Measurements from ENCODE around the gene PLLP. TPM values are rescaled to one million over a fixed set of nuclear protein-coding genes. Genes with fewer than 3 reads are reported as not detected.

Gene PLLP
- total RNA-seq, 2 experiments from 2014 or later: 0.25 to 0.41 TPM

GRCh38 chr16:57226701-57227621 is 57.5 kb downstream of the PLLP start:
- Mint-ChIP-seq H3K4me1 (ENCODE audit: low read depth) (no peaks in the 10 kb centered on the region), H3K36me3 (ENCODE audit: low read depth) (peaks cover 21% of the 10 kb centered on the region), H3K9me3 (no peaks in the 10 kb centered on the region), H3K27ac (no peak overlapping the region), H3K27me3 (ENCODE audit: low read depth) (no peaks in the 10 kb centered on the region), H3K4me3 (no peak overlapping the region)
- CTCF ChIA-PET: no interaction called here
- DNase-seq: no peak
- intact Hi-C loops (cut with micrococcal nuclease): loop anchor here (5.0 kb wide), 1 partner anchor 35 kb away; no protein-coding TSS in a partner anchor

GRCh38 chr16:57225978-57226377 is 58.5 kb downstream of the PLLP start:
- Mint-ChIP-seq H3K4me1 (ENCODE audit: low read depth) (no peaks in the 10 kb centered on the region), H3K27ac (no peak overlapping the region), H3K36me3 (ENCODE audit: low read depth) (peaks cover 22% of the 10 kb centered on the region), H3K27me3 (ENCODE audit: low read depth) (no peaks in the 10 kb centered on the region), H3K4me3 (no peak overlapping the region), H3K9me3 (no peaks in the 10 kb centered on the region)
- no peak for DNase-seq
- intact Hi-C loops (cut with micrococcal nuclease): loop anchor here (5.0 kb wide), 1 partner anchor 34 kb away; no protein-coding TSS in a partner anchor
- CTCF ChIA-PET: no interaction called here

- no peak for DNase-seq
- Mint-ChIP-seq H3K27ac (no peak overlapping the region), H3K27me3 (ENCODE audit: low read depth) (no peaks in the 10 kb centered on the region), H3K4me1 (ENCODE audit: low read depth) (no peaks in the 10 kb centered on the region), H3K36me3 (ENCODE audit: low read depth) (peaks cover 24% of the 10 kb centered on the region), H3K9me3 (no peaks in the 10 kb centered on the region), H3K4me3 (no peak overlapping the region)
- intact Hi-C loops (cut with micrococcal nuclease): loop anchor here (5.0 kb wide), 1 partner anchor 32 kb away; no protein-coding TSS in a partner anchor
- CTCF ChIA-PET: interaction anchor here (0.6 to 1.0 kb wide), 2 partner anchors 11 to 77 kb away, joined by 3 to 5 read pairs; no protein-coding TSS in a partner anchor
Observed at GRCh38 chr16:57224651-57225335, 59.7 kb downstream of the PLLP start.

- no peak overlapping the region for H3K4me3 Mint-ChIP-seq
- H3K9me3 Mint-ChIP-seq: peaks cover 3% of the 10 kb centered on the region
- intact Hi-C loops (cut with micrococcal nuclease): no loop called here
- H3K27ac Mint-ChIP-seq: no peak overlapping the region
- DNase-seq: no peak
- CTCF ChIA-PET: no interaction called here
- no peaks in the 10 kb centered on the region for H3K27me3 Mint-ChIP-seq (ENCODE audit: low read depth)
- peaks cover 34% of the 10 kb centered on the region for H3K36me3 Mint-ChIP-seq (ENCODE audit: low read depth)
- no peaks in the 10 kb centered on the region for H3K4me1 Mint-ChIP-seq (ENCODE audit: low read depth)
Observed at GRCh38 chr16:57223057-57223456, 61.4 kb downstream of the PLLP start.

DNA sequence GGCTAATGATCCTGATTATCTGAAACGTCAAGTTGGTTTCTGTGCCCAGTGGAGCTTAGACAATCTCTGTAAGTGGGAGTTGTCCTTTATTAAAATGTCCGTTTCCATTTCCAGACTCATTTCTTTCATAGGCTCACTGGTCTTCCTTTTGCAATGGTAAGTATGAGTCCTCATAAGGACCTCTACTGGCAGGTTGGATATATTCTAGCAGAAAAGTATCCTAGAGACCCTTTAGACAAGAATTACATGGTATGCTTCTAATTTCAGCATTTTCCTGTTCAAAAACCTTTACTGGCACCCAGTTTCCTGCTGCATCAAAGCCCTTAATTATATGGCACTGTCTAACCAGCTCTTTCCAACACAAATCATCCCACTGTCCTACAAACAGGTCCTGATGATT is 67.5 kb downstream of the PLLP start:
- H3K4me1 Mint-ChIP-seq (ENCODE audit: low read depth): no peaks in the 10 kb centered on the region
- H3K27ac Mint-ChIP-seq: no peak overlapping the region
- H3K27me3 Mint-ChIP-seq (ENCODE audit: low read depth): no peaks in the 10 kb centered on the region
- CTCF ChIA-PET: no interaction called here
- H3K9me3 Mint-ChIP-seq: peaks cover 21% of the 10 kb centered on the region
- H3K36me3 Mint-ChIP-seq (ENCODE audit: low read depth): peaks cover 74% of the 10 kb centered on the region
- H3K4me3 Mint-ChIP-seq: no peak overlapping the region
- DNase-seq: no peak
- intact Hi-C loops (cut with micrococcal nuclease): no loop called here

DNA sequence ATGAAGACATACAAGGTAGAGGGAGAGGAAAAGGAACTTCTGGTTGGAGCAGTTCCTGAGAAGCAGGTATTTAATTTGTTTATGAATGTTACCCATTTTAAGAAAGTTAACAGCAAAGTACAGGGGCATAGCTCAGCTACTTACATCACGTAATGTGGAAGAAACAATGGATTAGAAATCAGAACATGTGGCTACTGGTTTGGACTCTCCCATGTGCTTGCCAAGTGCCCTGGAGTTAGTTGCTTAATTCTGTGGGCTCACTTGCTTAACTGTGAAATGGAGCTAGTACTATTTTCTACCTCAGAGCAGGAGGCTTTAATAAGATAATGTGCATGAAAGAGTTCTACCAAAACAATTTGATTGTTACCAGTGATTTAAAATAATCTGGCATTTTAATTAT is 71.0 kb downstream of the PLLP start:
- peaks cover 21% of the 10 kb centered on the region for H3K9me3 Mint-ChIP-seq

DNA sequence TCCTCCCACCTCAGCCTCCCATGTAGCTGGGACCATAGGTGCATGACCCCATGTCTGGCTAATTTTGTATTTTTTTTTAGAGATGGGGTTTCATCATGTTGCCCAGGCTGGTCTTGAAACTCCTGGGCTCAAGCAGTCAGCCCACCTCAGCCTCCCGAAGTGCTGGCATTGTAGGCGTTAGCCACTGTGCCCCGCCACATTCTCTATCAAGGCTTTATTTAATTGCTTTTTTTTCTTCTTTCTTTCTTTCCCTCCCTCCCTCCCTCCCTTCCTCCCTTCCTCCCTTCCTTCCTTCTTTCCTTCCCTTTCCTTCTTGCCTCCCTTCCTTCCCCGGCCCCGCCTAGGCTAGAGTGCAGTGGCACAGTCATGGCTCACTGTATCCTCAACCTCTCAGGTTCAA is 74.7 kb downstream of the PLLP start:
- no peak for DNase-seq
- intact Hi-C loops (cut with micrococcal nuclease): no loop called here
- CTCF ChIA-PET: interaction anchor here (0.6 kb wide), 1 partner anchor 89 kb away, joined by 3 read pairs; no protein-coding TSS in a partner anchor
- H3K9me3 Mint-ChIP-seq: peaks cover under 1% of the 10 kb centered on the region
- H3K4me3 Mint-ChIP-seq: no peak overlapping the region
- H3K27me3 Mint-ChIP-seq (ENCODE audit: low read depth): no peaks in the 10 kb centered on the region
- H3K36me3 Mint-ChIP-seq (ENCODE audit: low read depth): peaks cover 51% of the 10 kb centered on the region
- no peaks in the 10 kb centered on the region for H3K4me1 Mint-ChIP-seq (ENCODE audit: low read depth)
- H3K27ac Mint-ChIP-seq: no peak overlapping the region

More for the DNA sequence above, 71.0 kb downstream of the PLLP start:
- peaks cover 66% of the 10 kb centered on the region for H3K36me3 Mint-ChIP-seq (ENCODE audit: low read depth)
- no peak overlapping the region for H3K4me3 Mint-ChIP-seq
- H3K27ac Mint-ChIP-seq: no peak overlapping the region
- H3K27me3 Mint-ChIP-seq (ENCODE audit: low read depth): no peaks in the 10 kb centered on the region
- DNase-seq: no peak
- intact Hi-C loops (cut with micrococcal nuclease): no loop called here
- CTCF ChIA-PET: interaction anchor here (0.8 to 1.4 kb wide), 2 partner anchors 206 to 228 kb away, joined by 3 read pairs; no protein-coding TSS in a partner anchor
- no peaks in the 10 kb centered on the region for H3K4me1 Mint-ChIP-seq (ENCODE audit: low read depth)

DNA sequence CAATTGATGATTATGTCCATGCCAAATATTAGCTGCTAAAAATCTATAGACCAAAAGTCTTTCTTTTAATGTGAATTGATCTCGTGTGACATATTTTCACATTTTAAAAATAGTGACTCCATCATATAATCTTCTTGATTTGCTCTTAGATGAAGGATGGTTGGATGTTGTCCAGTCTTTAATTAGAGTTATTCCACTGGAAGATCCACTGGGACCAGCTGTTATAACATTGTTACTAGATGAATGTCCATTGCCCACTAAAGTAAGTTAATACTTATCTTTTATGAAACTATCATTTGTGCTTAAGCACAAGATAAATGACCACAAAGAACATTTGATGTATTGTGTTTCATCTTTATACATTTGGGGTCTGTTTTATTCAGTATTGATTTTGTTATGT is 75.5 kb downstream of the PLLP start:
- CTCF ChIA-PET: interaction anchor here (0.6 kb wide), 1 partner anchor 89 kb away, joined by 3 read pairs; no protein-coding TSS in a partner anchor
- no peaks in the 10 kb centered on the region for H3K4me1 Mint-ChIP-seq (ENCODE audit: low read depth)
- H3K27me3 Mint-ChIP-seq (ENCODE audit: low read depth): no peaks in the 10 kb centered on the region
- no peak overlapping the region for H3K27ac Mint-ChIP-seq
- peaks cover 46% of the 10 kb centered on the region for H3K36me3 Mint-ChIP-seq (ENCODE audit: low read depth)
- DNase-seq: no peak
- H3K9me3 Mint-ChIP-seq: no peaks in the 10 kb centered on the region
- intact Hi-C loops (cut with micrococcal nuclease): no loop called here
- H3K4me3 Mint-ChIP-seq: no peak overlapping the region

Other genes with a start within 250 kb of the PLLP start
- gene CPNE2, start 192.1 kb downstream of the PLLP start, total RNA-seq: 1 to 10 TPM; 5.1 TPM
- gene PSME3IP1, start 98.6 kb downstream of the PLLP start, total RNA-seq: 100 to 1,000 TPM; 106 to 110 TPM
- gene RSPRY1, start 98.3 kb downstream of the PLLP start, total RNA-seq: 10 to 100 TPM; 25.7 to 28.7 TPM
- 10 to 100 TPM; 11.0 to 11.2 TPM for gene ARL2BP, start 39.4 kb downstream of the PLLP start, total RNA-seq
- 1 to 10 TPM in 1 of 2 experiments, under 1 TPM in 1; 0.72 to 1.0 TPM for gene CCL22, start 74.1 kb upstream of the PLLP start, total RNA-seq
- not detected for gene CX3CL1, start 87.8 kb upstream of the PLLP start, total RNA-seq
- not detected for gene CCL17, start 120.1 kb upstream of the PLLP start, total RNA-seq
- 10 to 100 TPM; 29.5 to 31.0 TPM for gene CIAPIN1, start 162.7 kb upstream of the PLLP start, total RNA-seq
- gene COQ9, start 162.8 kb upstream of the PLLP start, total RNA-seq: 10 to 100 TPM; 30.6 TPM
- gene POLR2C, start 178.0 kb upstream of the PLLP start, total RNA-seq: 10 to 100 TPM; 49.4 to 53.0 TPM
- gene DOK4, start 201.8 kb upstream of the PLLP start, total RNA-seq: 1 to 10 TPM; 5.0 to 6.2 TPM